DOHH2 (cell line): ENCODE measurements around the gene ERLEC1.

Experiments used
- EZH2phosphoT487 ChIP-seq: fragments of 200-600 bp; sonication (generic); IDR thresholded peaks from 2 replicates; pipeline ENCODE4 v1.6.1; 2017; ENCODE audit warnings: borderline replicate concordance, mild to moderate bottlenecking, antibody characterized with exemption, low read length, moderate library complexity, mixed read lengths
- TF ChIP-seq, protein P1 (sequence below): fragments of 200-600 bp; sonication (generic); IDR thresholded peaks from one replicate; pipeline ENCODE4 v1.5.1; 2014; ENCODE audit warnings: antibody characterized with exemption, mild to moderate bottlenecking, low read depth, low read length; ENCODE audit not compliant: poor library complexity, severe bottlenecking

DNA sequence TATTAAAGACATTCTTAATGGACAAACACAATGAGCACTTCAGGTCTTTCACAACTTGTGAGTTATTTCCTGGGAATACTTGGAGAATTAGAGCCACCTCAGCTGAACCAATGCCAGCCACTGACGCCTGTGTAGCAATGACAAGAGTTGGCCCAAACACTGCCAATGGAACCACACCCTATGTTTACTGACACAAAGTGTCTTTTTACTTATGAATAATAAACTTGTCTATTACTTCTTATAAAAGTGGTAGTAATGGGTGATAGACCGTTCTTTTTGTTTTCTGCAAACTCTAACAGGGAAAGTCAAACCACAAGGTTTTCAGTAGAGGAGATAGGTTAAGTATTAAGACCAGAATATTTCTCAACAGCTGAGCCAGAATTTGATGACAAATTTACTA, 31.7 kb upstream of the ERLEC1 start:
- TF ChIP-seq, protein P1, sequence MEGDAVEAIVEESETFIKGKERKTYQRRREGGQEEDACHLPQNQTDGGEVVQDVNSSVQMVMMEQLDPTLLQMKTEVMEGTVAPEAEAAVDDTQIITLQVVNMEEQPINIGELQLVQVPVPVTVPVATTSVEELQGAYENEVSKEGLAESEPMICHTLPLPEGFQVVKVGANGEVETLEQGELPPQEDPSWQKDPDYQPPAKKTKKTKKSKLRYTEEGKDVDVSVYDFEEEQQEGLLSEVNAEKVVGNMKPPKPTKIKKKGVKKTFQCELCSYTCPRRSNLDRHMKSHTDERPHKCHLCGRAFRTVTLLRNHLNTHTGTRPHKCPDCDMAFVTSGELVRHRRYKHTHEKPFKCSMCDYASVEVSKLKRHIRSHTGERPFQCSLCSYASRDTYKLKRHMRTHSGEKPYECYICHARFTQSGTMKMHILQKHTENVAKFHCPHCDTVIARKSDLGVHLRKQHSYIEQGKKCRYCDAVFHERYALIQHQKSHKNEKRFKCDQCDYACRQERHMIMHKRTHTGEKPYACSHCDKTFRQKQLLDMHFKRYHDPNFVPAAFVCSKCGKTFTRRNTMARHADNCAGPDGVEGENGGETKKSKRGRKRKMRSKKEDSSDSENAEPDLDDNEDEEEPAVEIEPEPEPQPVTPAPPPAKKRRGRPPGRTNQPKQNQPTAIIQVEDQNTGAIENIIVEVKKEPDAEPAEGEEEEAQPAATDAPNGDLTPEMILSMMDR, result no peak
- no peak for TF ChIP-seq EZH2phosphoT487
